Loucy (cell line): ENCODE data around the gene FABP3.

Source experiments
- H2AFZ ChIP-seq: fragments of 200-600 bp; sonication (generic); 2 replicates; pipeline ENCODE4 v1.6.0; 2016; ENCODE audit warnings: antibody characterized with exemption, mild to moderate bottlenecking, low read length, moderate library complexity
- H3F3A ChIP-seq: fragments of 200-600 bp; 2 replicates; pipeline ENCODE4 v1.6.0; 2016; ENCODE audit warnings: antibody characterized with exemption, low read depth, mild to moderate bottlenecking
- H3K27me3 ChIP-seq: fragments of 200-600 bp; sonication (generic); 2 replicates; pipeline ENCODE4 v1.6.1; 2014; ENCODE audit warnings: low read length, mild to moderate bottlenecking; ENCODE audit not compliant: insufficient read depth, poor library complexity, severe bottlenecking
- H3K36me3 ChIP-seq: fragments of 200-600 bp; sonication (generic); 2 replicates; pipeline ENCODE4 v1.6.1; 2016; ENCODE audit warnings: low read length; ENCODE audit not compliant: insufficient read depth
- H3K4me1 ChIP-seq: fragments of 200-600 bp; sonication (generic); 2 replicates; pipeline ENCODE4 v1.5.1; 2014; ENCODE audit warnings: low read length, mild to moderate bottlenecking; ENCODE audit not compliant: insufficient read depth, poor library complexity, severe bottlenecking
- H3K4me2 ChIP-seq: fragments of 200-600 bp; sonication (generic); 2 replicates; pipeline ENCODE4 v1.6.0; 2014; ENCODE audit warnings: antibody characterized with exemption, low read length, low read depth, mild to moderate bottlenecking; ENCODE audit not compliant: poor library complexity, severe bottlenecking
- H3K4me3 ChIP-seq: fragments of 200-600 bp; sonication (generic); 2 replicates; pipeline ENCODE4 v1.5.1; 2014; ENCODE audit warnings: low read length, mild to moderate bottlenecking, mixed read lengths; ENCODE audit not compliant: poor library complexity, severe bottlenecking
- H3K79me2 ChIP-seq: fragments of 200-600 bp; sonication (generic); 2 replicates; pipeline ENCODE4 v1.6.1; 2014; ENCODE audit warnings: low read length; ENCODE audit not compliant: insufficient read depth
- H3K9ac ChIP-seq: fragments of 200-600 bp; sonication (generic); 2 replicates; pipeline ENCODE4 v1.6.0; 2014; ENCODE audit warnings: mild to moderate bottlenecking, low read depth, low read length, moderate library complexity; ENCODE audit not compliant: poor library complexity, severe bottlenecking
- H3K9me2 ChIP-seq: fragments of 200-600 bp; sonication (generic); replicated peaks from 2 replicates; pipeline ENCODE4 v1.6.1; 2016; ENCODE audit warnings: low read depth, low read length, mixed read lengths
- H3K9me3 ChIP-seq: fragments of 200-600 bp; sonication (generic); 2 replicates; pipeline ENCODE4 v1.6.1; 2014; ENCODE audit warnings: mild to moderate bottlenecking, antibody characterized with exemption, low read length, low read depth; ENCODE audit not compliant: insufficient read depth
- H4K20me1 ChIP-seq: fragments of 200-600 bp; sonication (generic); 2 replicates; pipeline ENCODE4 v1.6.0; 2014; ENCODE audit warnings: antibody characterized with exemption, low read length, mild to moderate bottlenecking; ENCODE audit not compliant: insufficient read depth, poor library complexity, severe bottlenecking
- CTCF ChIP-seq: fragments of 200-600 bp; sonication (generic); conservative IDR thresholded peaks from 2 replicates; pipeline ENCODE4 v1.5.1; 2014; ENCODE audit warnings: mild to moderate bottlenecking, antibody characterized with exemption, low read length
- EZH2phosphoT487 ChIP-seq: fragments of 200-600 bp; IDR thresholded peaks from 2 replicates; pipeline ENCODE4 v1.6.1; 2018; ENCODE audit warnings: antibody characterized with exemption, mild to moderate bottlenecking, moderate library complexity, borderline replicate concordance

The FABP3 gene

DNA sequence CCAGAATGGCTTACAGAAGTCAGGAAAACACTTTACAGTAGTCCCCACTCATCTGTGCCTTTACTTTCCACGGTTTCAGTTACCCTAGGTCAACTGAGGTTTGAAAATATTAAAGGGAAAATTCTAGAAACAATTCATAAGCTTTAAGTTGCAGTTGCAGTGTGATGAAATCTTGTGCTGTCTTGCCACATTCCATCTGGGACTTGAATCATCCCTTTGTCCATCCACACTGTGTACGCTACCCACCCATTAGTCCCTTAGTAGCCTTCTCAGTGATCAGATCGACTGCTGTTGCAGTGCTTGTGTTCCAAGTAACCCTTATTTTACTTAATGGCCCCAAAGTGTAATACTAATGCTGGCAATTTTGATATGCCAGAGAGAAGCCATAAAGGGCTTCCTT, 45.5 kb downstream of the FABP3 start:
- H3K4me3 ChIP-seq = no peak overlapping the region

GRCh38 chr1:31326461-31326860, 46.4 kb downstream of the FABP3 start:
- no peaks in the 10 kb centered on the region for H3K36me3 ChIP-seq
- H3K4me3 ChIP-seq = no peak overlapping the region
- H3K9ac ChIP-seq = no peak overlapping the region
- H3F3A ChIP-seq = no peaks in the 10 kb centered on the region
- no peaks in the 10 kb centered on the region for H3K9me2 ChIP-seq
- no peak overlapping the region for H2AFZ ChIP-seq
- no peaks in the 10 kb centered on the region for H4K20me1 ChIP-seq
- H3K4me2 ChIP-seq = no peak overlapping the region
- H3K79me2 ChIP-seq = no peaks in the 10 kb centered on the region
- H3K9me3 ChIP-seq = no peaks in the 10 kb centered on the region
- H3K27me3 ChIP-seq = no peaks in the 10 kb centered on the region
- no peaks in the 10 kb centered on the region for H3K4me1 ChIP-seq
- no peak for TF ChIP-seq EZH2phosphoT487
- no peak for TF ChIP-seq CTCF

More for the DNA sequence above, 45.5 kb downstream of the FABP3 start:
- no peaks in the 10 kb centered on the region for H3K9me3 ChIP-seq
- no peak overlapping the region for H3K9ac ChIP-seq
- no peaks in the 10 kb centered on the region for H3K27me3 ChIP-seq
- H4K20me1 ChIP-seq = no peaks in the 10 kb centered on the region
- no peak overlapping the region for H3K4me2 ChIP-seq
- no peaks in the 10 kb centered on the region for H3F3A ChIP-seq
- no peak overlapping the region for H2AFZ ChIP-seq
- no peaks in the 10 kb centered on the region for H3K9me2 ChIP-seq
- no peak for TF ChIP-seq CTCF
- TF ChIP-seq EZH2phosphoT487 = no peak
- H3K36me3 ChIP-seq = no peaks in the 10 kb centered on the region; the same call in 1 of the 2 replicates
- H3K79me2 ChIP-seq = no peaks in the 10 kb centered on the region
- no peaks in the 10 kb centered on the region for H3K4me1 ChIP-seq

DNA sequence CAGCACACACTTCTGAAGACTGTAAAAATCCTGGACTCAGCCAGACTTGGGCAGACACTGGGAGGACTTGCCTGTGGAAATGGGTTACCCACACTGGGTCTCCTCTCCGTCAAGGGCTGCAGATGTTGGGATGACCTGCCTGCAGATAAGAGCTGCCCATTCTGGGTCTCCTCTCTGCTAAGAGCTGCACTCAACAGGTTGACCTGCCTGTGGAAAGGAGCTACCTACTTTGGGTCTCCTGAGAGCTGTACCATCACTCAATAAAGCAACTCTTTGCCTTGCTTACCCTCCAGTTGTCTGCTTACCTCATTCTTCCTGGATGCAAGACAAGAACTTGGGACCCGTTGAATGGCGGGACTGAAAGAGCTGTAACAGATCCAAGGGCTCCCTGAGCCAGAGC, 47.9 kb downstream of the FABP3 start:
- Histone ChIP-seq H3K27me3 (no peaks in the 10 kb centered on the region), H4K20me1 (no peaks in the 10 kb centered on the region), H3K9me3 (no peaks in the 10 kb centered on the region), H3K4me2 (no peak overlapping the region), H3K9me2 (no peaks in the 10 kb centered on the region), H3F3A (no peaks in the 10 kb centered on the region), H2AFZ (no peak overlapping the region), H3K36me3 (peaks cover 11% of the 10 kb centered on the region), H3K4me1 (no peaks in the 10 kb centered on the region), H3K9ac (no peak overlapping the region), H3K79me2 (no peaks in the 10 kb centered on the region), H3K4me3 (no peak overlapping the region)
- TF ChIP-seq CTCF = no peak
- no peak for TF ChIP-seq EZH2phosphoT487
